Right lobe of liver (tissue), 4 donors: ENCODE measurements around the gene HCAR2.

Source experiments
- POLR2A ChIP-seq: fragments of 450-650 bp; IDR thresholded peaks from one replicate; pipeline ENCODE4 v1.6.1; 2017; ENCODE audit warnings: antibody characterized with exemption, mild to moderate bottlenecking
- TF ChIP-seq, protein P1 (sequence below), 4 donors: fragments of 200-600 bp in 3 of 4; fragments of 450-650 bp in 1 of 4; IDR thresholded peaks; one replicate each; pipeline versions ENCODE4 v1.5.1 to v1.8.0; 2016 to 2022; ENCODE audit warnings: antibody characterized with exemption in 4 of 4, mild to moderate bottlenecking in 2 of 4
- donor health status: DM: no; HTN: no; CAD: no.
- donor health status: DM: no; HTN: no; CAD: no.
- donor health status: DM: no; HTN: yes; CAD: no.

DNA sequence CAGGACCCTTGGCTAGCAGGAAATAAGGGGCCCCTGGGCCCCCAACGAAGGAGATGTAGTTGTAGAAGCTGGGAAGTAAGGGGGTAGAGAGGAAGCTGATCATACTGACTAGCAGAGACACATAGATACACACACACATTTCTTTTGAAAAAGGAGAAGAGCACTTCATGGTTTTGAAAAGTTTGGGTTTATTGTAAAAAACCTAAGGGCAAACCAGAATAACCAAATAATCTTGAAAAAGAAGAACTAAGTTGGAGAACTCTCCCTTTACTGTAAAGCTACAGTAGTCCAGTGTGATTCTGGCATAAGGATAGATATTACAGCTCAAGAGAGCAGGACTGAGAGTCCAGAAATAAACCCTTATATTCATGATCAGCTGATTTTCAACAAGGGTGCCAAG, 19.2 kb upstream of the HCAR2 start:
- TF ChIP-seq, protein P1, sequence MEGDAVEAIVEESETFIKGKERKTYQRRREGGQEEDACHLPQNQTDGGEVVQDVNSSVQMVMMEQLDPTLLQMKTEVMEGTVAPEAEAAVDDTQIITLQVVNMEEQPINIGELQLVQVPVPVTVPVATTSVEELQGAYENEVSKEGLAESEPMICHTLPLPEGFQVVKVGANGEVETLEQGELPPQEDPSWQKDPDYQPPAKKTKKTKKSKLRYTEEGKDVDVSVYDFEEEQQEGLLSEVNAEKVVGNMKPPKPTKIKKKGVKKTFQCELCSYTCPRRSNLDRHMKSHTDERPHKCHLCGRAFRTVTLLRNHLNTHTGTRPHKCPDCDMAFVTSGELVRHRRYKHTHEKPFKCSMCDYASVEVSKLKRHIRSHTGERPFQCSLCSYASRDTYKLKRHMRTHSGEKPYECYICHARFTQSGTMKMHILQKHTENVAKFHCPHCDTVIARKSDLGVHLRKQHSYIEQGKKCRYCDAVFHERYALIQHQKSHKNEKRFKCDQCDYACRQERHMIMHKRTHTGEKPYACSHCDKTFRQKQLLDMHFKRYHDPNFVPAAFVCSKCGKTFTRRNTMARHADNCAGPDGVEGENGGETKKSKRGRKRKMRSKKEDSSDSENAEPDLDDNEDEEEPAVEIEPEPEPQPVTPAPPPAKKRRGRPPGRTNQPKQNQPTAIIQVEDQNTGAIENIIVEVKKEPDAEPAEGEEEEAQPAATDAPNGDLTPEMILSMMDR (IDR thresholded peaks at IDR 0.05), result no peak
- no peak for TF ChIP-seq POLR2A
